ENCODE data around the gene ERC2. TPM values are rescaled to one million over a fixed set of nuclear protein-coding genes. Genes with fewer than 3 reads are reported as not detected.

Gene ERC2
- total and polyA plus RNA-seq, 2 of the 13 experiments (the other 11 are each of a cell fraction or from before 2014, with no cell fraction given), result 0.16 to 0.22 TPM

- no TSS peak for BruUV-seq (replicated peaks)
- H3K9me3 ChIP-seq (ENCODE audit: low read length), result no peaks in the 10 kb centered on the region
- POLR2A ChIA-PET, result no interaction called here
Observed at GRCh38 chr3:55823001-55823400, 645.3 kb downstream of the ERC2 start.

GRCh38 chr3:55819005-55819404 lies 649.3 kb downstream of the ERC2 start:
- in situ Hi-C loops (cut with HindIII; ENCODE audit: extremely low pct_ligation_motif_present, low pct_unique_long_range_greater_than_20kb), result no loop called here
- Histone ChIP-seq H4K20me1 (ENCODE audit: insufficient read depth, low read length) (no peaks in the 10 kb centered on the region), H3K4me2 (ENCODE audit: low read depth, low read length) (no peak overlapping the region), H3K4me3 (replicated peaks in 1 of 3; ENCODE audit: insufficient read depth in 1 of 3, low read depth in 2 of 3, low read length in 3 of 3) (no peak overlapping the region), H3K27me3 (ENCODE audit: control insufficient read depth in 1 of 2, insufficient read depth in 2 of 2, low read length in 2 of 2) (no peaks in the 10 kb centered on the region), H3K27ac (ENCODE audit: extremely low read length, insufficient read depth, low read length) (no peak overlapping the region), H3K36me3 (replicated peaks in 1 of 2; ENCODE audit: control insufficient read depth in 1 of 2, insufficient read depth in 2 of 2, low read length in 2 of 2) (no peaks in the 10 kb centered on the region), H2AFZ (ENCODE audit: low read length) (no peak overlapping the region), H3K9me3 (ENCODE audit: low read length) (no peaks in the 10 kb centered on the region), H3K79me2 (ENCODE audit: insufficient read depth, low read length) (no peaks in the 10 kb centered on the region), H3K9ac (ENCODE audit: insufficient read depth, low read depth, low read length) (no peak overlapping the region), H3K4me1 (ENCODE audit: insufficient read depth, low read length) (no peaks in the 10 kb centered on the region)
- ChIA-PET POLR2A (no interaction called here), CTCF (ENCODE audit: low intra/inter-chr PET ratio, low total read pairs) (no interaction called here)
- intact Hi-C loops (cut with micrococcal nuclease; ENCODE audit: unreplicated experiment), result no loop called here
- no peak for DNase-seq (ENCODE audit: low spot score)
- ATAC-seq, result no peak
- FAIRE-seq, result no peak
- 9% methylated on average over 6 of the region's 6 CpGs for WGBS (ENCODE audit: low lambda C conversion rate)
- BruUV-seq (replicated peaks), result no TSS peak
- no peak for TF ChIP-seq KAT7 (CRISPR knock-in tag; IDR thresholded peaks at IDR 0.05; ENCODE audit: borderline replicate concordance)
- TF ChIP-seq SRSF4 (IDR thresholded peaks at IDR 0.05; ENCODE audit: low read depth, low read length, poor library complexity, severe bottlenecking), result no peak
- TF ChIP-seq ATF5 (CRISPR knock-in tag; IDR thresholded peaks at IDR 0.05; ENCODE audit: low read depth), result no peak
- TF ChIP-seq SNRNP70 (IDR thresholded peaks at IDR 0.05; ENCODE audit: low read depth, low read length), result no peak
- TF ChIP-seq KDM1A (CRISPR knock-in tag; IDR thresholded peaks at IDR 0.05), result no peak
- TF ChIP-seq ZNF558 (CRISPR knock-in tag; IDR thresholded peaks at IDR 0.05; ENCODE audit: borderline replicate concordance), result no peak
- no peak for TF ChIP-seq NFAT5 (CRISPR knock-in tag; IDR thresholded peaks at IDR 0.05)
- no peak for TF ChIP-seq SIN3A (IDR thresholded peaks at IDR 0.05; ENCODE audit: borderline replicate concordance, low read depth, low read length)
- TF ChIP-seq SP2 (CRISPR knock-in tag; IDR thresholded peaks at IDR 0.05), result no peak

More at GRCh38 chr3:55823001-55823400, 645.3 kb downstream of the ERC2 start:
- Histone ChIP-seq H2AFZ (ENCODE audit: low read length) (no peak overlapping the region), H3K27ac (ENCODE audit: extremely low read length, insufficient read depth, low read length) (no peak overlapping the region), H3K27me3 (ENCODE audit: control insufficient read depth in 1 of 2, insufficient read depth in 2 of 2, low read length in 2 of 2) (no peaks in the 10 kb centered on the region), H3K4me2 (ENCODE audit: low read depth, low read length) (no peak overlapping the region), H3K79me2 (ENCODE audit: insufficient read depth, low read length) (no peaks in the 10 kb centered on the region), H3K9ac (ENCODE audit: insufficient read depth, low read depth, low read length) (no peak overlapping the region), H3K36me3 (replicated peaks in 1 of 2; ENCODE audit: control insufficient read depth in 1 of 2, insufficient read depth in 2 of 2, low read length in 2 of 2) (no peaks in the 10 kb centered on the region), H3K4me1 (ENCODE audit: insufficient read depth, low read length) (no peaks in the 10 kb centered on the region), H3K4me3 (replicated peaks in 1 of 3; ENCODE audit: insufficient read depth in 1 of 3, low read depth in 2 of 3, low read length in 3 of 3) (no peak overlapping the region), H4K20me1 (ENCODE audit: insufficient read depth, low read length) (no peaks in the 10 kb centered on the region)
- FAIRE-seq (no peak), DNase-seq (ENCODE audit: low spot score) (no peak), ATAC-seq (no peak)
- intact Hi-C loops (cut with micrococcal nuclease; ENCODE audit: unreplicated experiment), result no loop called here
- TF ChIP-seq ZNF230 (CRISPR knock-in tag; IDR thresholded peaks at IDR 0.05), result no peak
- TF ChIP-seq GTF3A (CRISPR knock-in tag; conservative IDR thresholded peaks at IDR 0.05), result no peak
- in situ Hi-C loops (cut with HindIII; ENCODE audit: extremely low pct_ligation_motif_present, low pct_unique_long_range_greater_than_20kb), result no loop called here
- CTCF ChIA-PET (ENCODE audit: low intra/inter-chr PET ratio, low total read pairs), result no interaction called here
